ENCODE measurements around the gene TRAIP. TPM values are rescaled to one million over a fixed set of nuclear protein-coding genes. Genes with fewer than 3 reads are reported as not detected.
A peak's percentile ranks its signal among the peaks of the same experiment; 100 is the strongest.

Gene TRAIP
- total RNA-seq, 1 donor from 2014 or later, result 1.5 TPM

GRCh38 chr3:49803465-49804140 lies 52.8 kb downstream of the TRAIP start:
- intact Hi-C loops (cut with DNase I), result loop anchor here (5.0 kb wide), 1 partner anchor 34 kb away; no protein-coding TSS in a partner anchor
- Histone ChIP-seq H3K27ac (peak overlapping the region; percentile 87), H3K27me3 (no peaks in the 10 kb centered on the region), H3K36me3 (no peaks in the 10 kb centered on the region), H3K9me3 (no peaks in the 10 kb centered on the region), H3K4me1 (peaks cover 49% of the 10 kb centered on the region), H3K4me3 (peak overlapping the region; percentile 91)
- no peak for TF ChIP-seq CTCF (IDR thresholded peaks at IDR 0.05)
- no peak for DNase-seq
- no peak for ATAC-seq

- Histone ChIP-seq H3K27me3 (no peaks in the 10 kb centered on the region), H3K4me3 (peak within 1 kb of the TSS; percentile 91), H3K9me3 (no peaks in the 10 kb centered on the region), H3K4me1 (peaks cover 42% of the 10 kb centered on the region), H3K36me3 (no peaks in the 10 kb centered on the region), H3K27ac (peak within 1 kb of the TSS; percentile 87)
- DNase-seq (peak; percentile 95), ATAC-seq (peak; percentile 90)
- intact Hi-C loops (cut with DNase I), result loop anchor here (5.0 kb wide), 1 partner anchor 34 kb away; no protein-coding TSS in a partner anchor
- TF ChIP-seq CTCF (IDR thresholded peaks at IDR 0.05), result peak; percentile 6
These were observed 53.5 kb downstream of the TRAIP start, which contains the start of gene INKA1 for GRCh38 chr3:49802719-49803464. Gene INKA1, plus strand, starts transcription at chr3:49803261. Its CDS starts 132 bp downstream, at chr3:49803393.

GRCh38 chr3:49801160-49801559 lies 55.2 kb downstream of the TRAIP start:
- Histone ChIP-seq H3K4me3 (no peak overlapping the region), H3K27ac (no peak overlapping the region), H3K27me3 (no peaks in the 10 kb centered on the region), H3K4me1 (peaks cover 25% of the 10 kb centered on the region), H3K36me3 (no peaks in the 10 kb centered on the region), H3K9me3 (no peaks in the 10 kb centered on the region)
- intact Hi-C loops (cut with DNase I), result loop anchor here (5.0 kb wide), 1 partner anchor 36 kb away; no protein-coding TSS in a partner anchor
- DNase-seq (no peak), ATAC-seq (no peak)
- TF ChIP-seq CTCF (IDR thresholded peaks at IDR 0.05), result no peak

- no peak for TF ChIP-seq CTCF (IDR thresholded peaks at IDR 0.05)
- no peaks in the 10 kb centered on the region for H3K27me3 ChIP-seq
- DNase-seq (no peak), ATAC-seq (no peak)
- intact Hi-C loops (cut with DNase I), result loop anchor here (5.0 to 10.0 kb wide), 2 partner anchors 38 to 115 kb away; no protein-coding TSS in a partner anchor
- H3K4me1 ChIP-seq, result peaks cover 11% of the 10 kb centered on the region
- no peak within 1 kb of the TSS for H3K27ac ChIP-seq
- no peaks in the 10 kb centered on the region for H3K36me3 ChIP-seq
- H3K4me3 ChIP-seq, result no peak within 1 kb of the TSS
- H3K9me3 ChIP-seq, result no peaks in the 10 kb centered on the region
These were observed 56.6 kb downstream of the TRAIP start, which contains the start of gene CDHR4 for GRCh38 chr3:49799761-49800160. Gene CDHR4, minus strand, starts transcription at chr3:49799873. Its CDS starts 61 bp downstream, at chr3:49799812.

- intact Hi-C loops (cut with DNase I), result loop anchor here (10.0 kb wide), 1 partner anchor 116 kb away; no protein-coding TSS in a partner anchor
- Histone ChIP-seq H3K4me1 (peaks cover 4% of the 10 kb centered on the region), H3K27ac (no peak overlapping the region), H3K4me3 (no peak overlapping the region), H3K36me3 (no peaks in the 10 kb centered on the region), H3K27me3 (no peaks in the 10 kb centered on the region), H3K9me3 (no peaks in the 10 kb centered on the region)
- no peak for DNase-seq
- no peak for ATAC-seq
- TF ChIP-seq CTCF (IDR thresholded peaks at IDR 0.05), result no peak
These were observed 57.3 kb downstream of the TRAIP start for GRCh38 chr3:49799105-49799504.
